IgD-negative memory B cell (primary cell): ENCODE measurements around the gene OR56A5. TPM values are rescaled to one million over a fixed set of nuclear protein-coding genes. Genes with fewer than 3 reads are reported as not detected.
"Not testable (repeated sequence)": the region's sequence is repeated elsewhere in the genome, so short reads cannot be mapped to it uniquely, and the experiment has no call there.

Experiments used
- H3K27ac Mint-ChIP-seq, 3 donors: one replicate each; pipeline ENCODE4 v1.8.0; 2020 to 2022; ENCODE audit warnings: mild to moderate bottlenecking in 3 of 3, mixed read lengths in 3 of 3, moderate library complexity in 1 of 3
- H3K27me3 Mint-ChIP-seq: one replicate; pipeline ENCODE4 v1.8.0; 2021; ENCODE audit warnings: mixed read lengths
- H3K36me3 Mint-ChIP-seq: one replicate; pipeline ENCODE4 v1.8.0; 2020; ENCODE audit warnings: mild to moderate bottlenecking, mixed read lengths
- H3K4me1 Mint-ChIP-seq, 3 donors: one replicate each; pipeline ENCODE4 v1.8.0; 2020 to 2022; ENCODE audit warnings: mixed read lengths in 3 of 3, mild to moderate bottlenecking in 1 of 3
- H3K4me3 Mint-ChIP-seq, 4 donors: one replicate each; pipeline ENCODE4 v1.8.0; 2020 to 2022; ENCODE audit warnings: mild to moderate bottlenecking in 4 of 4, mixed read lengths in 4 of 4, moderate library complexity in 3 of 4
- H3K9me3 Mint-ChIP-seq, 3 donors: one replicate each; pipeline ENCODE4 v1.8.0; 2020 to 2021; ENCODE audit warnings: mixed read lengths in 3 of 3, mild to moderate bottlenecking in 1 of 3
- polyA plus RNA-seq: library from polyadenylated mRNA; unstranded; fragments of 300-500 nt; fragmentation: Illumina TruSeq; gene quantifications from one replicate; pipeline ENCODE4 v1.2.3, GENCODE V29; 2021

The OR56A5 gene
- polyA plus RNA-seq, 1 donor from 2014 or later: not detected

- peaks cover 0 to 22% (median 14%) of the 10 kb centered on the region in 3 donors for H3K9me3 Mint-ChIP-seq
- H3K27ac Mint-ChIP-seq, H3K27me3 Mint-ChIP-seq, H3K36me3 Mint-ChIP-seq, H3K4me1 Mint-ChIP-seq, H3K4me3 Mint-ChIP-seq: not testable (repeated sequence)
These were observed 7.5 kb downstream of the OR56A5 start for GRCh38 chr11:5960704-5961320.

GRCh38 chr11:5955586-5955985 lies 12.7 kb downstream of the OR56A5 start:
- no peak overlapping the region for H3K27ac Mint-ChIP-seq
- H3K27me3 Mint-ChIP-seq: peaks cover 1% of the 10 kb centered on the region
- peaks cover 2% of the 10 kb centered on the region for H3K36me3 Mint-ChIP-seq
- H3K4me1 Mint-ChIP-seq: no peaks in the 10 kb centered on the region
- no peak overlapping the region for H3K4me3 Mint-ChIP-seq
- peaks cover 0 to 3% (median 2%) of the 10 kb centered on the region in 3 donors for H3K9me3 Mint-ChIP-seq

- no peak within 1 kb of the TSS for H3K27ac Mint-ChIP-seq
These were observed 26.3 kb downstream of the OR56A5 start, which contains the start of gene OR56A3 for GRCh38 chr11:5941951-5942350. OR56A3 (plus strand) TSS chr11:5942251; CDS start chr11:5947347, 5,096 bp downstream.

GRCh38 chr11:5940748-5941147 lies 27.5 kb downstream of the OR56A5 start:
- no peaks in the 10 kb centered on the region for H3K36me3 Mint-ChIP-seq
- H3K4me3 Mint-ChIP-seq: no peak overlapping the region
- H3K9me3 Mint-ChIP-seq: peaks cover 0 to 7% (median 2%) of the 10 kb centered on the region in 3 donors
- H3K27me3 Mint-ChIP-seq: peaks cover 5% of the 10 kb centered on the region
- no peak overlapping the region for H3K27ac Mint-ChIP-seq
- H3K4me1 Mint-ChIP-seq: no peaks in the 10 kb centered on the region

More at GRCh38 chr11:5941951-5942350, 26.3 kb downstream of the OR56A5 start, which contains the start of gene OR56A3:
- Mint-ChIP-seq H3K4me3 (no peak within 1 kb of the TSS), H3K36me3 (no peaks in the 10 kb centered on the region), H3K4me1 (no peaks in the 10 kb centered on the region), H3K9me3 (peaks cover 0 to 5% (median 2%) of the 10 kb centered on the region in 3 donors), H3K27me3 (peaks cover 5% of the 10 kb centered on the region)

- Mint-ChIP-seq H3K4me3 (no peak overlapping the region), H3K27ac (peak overlapping the region in 1 of 3 donors; percentile 55), H3K36me3 (no peaks in the 10 kb centered on the region), H3K9me3 (peaks cover 0 to 7% (median 3%) of the 10 kb centered on the region in 3 donors), H3K27me3 (peaks cover 5% of the 10 kb centered on the region), H3K4me1 (no peaks in the 10 kb centered on the region)
These were observed 29.7 kb downstream of the OR56A5 start for GRCh38 chr11:5938603-5938965.

GRCh38 chr11:5937868-5938602 lies 30.3 kb downstream of the OR56A5 start:
- H3K27ac Mint-ChIP-seq: peak overlapping the region in 1 of 3 donors; percentile 72
- peaks cover 4% of the 10 kb centered on the region for H3K27me3 Mint-ChIP-seq
- peaks cover 0 to 7% (median 3%) of the 10 kb centered on the region in 3 donors for H3K9me3 Mint-ChIP-seq
- H3K36me3 Mint-ChIP-seq: no peaks in the 10 kb centered on the region
- H3K4me1 Mint-ChIP-seq: no peaks in the 10 kb centered on the region
- H3K4me3 Mint-ChIP-seq: no peak overlapping the region

GRCh38 chr11:5933116-5933515 lies 35.2 kb downstream of the OR56A5 start:
- H3K27me3 Mint-ChIP-seq: peaks cover 2% of the 10 kb centered on the region
- no peak overlapping the region for H3K27ac Mint-ChIP-seq
- no peaks in the 10 kb centered on the region for H3K36me3 Mint-ChIP-seq
- H3K4me3 Mint-ChIP-seq: no peak overlapping the region
- peaks cover 0 to 17% (median 5%) of the 10 kb centered on the region in 3 donors for H3K9me3 Mint-ChIP-seq
- no peaks in the 10 kb centered on the region for H3K4me1 Mint-ChIP-seq

- no peak overlapping the region for H3K27ac Mint-ChIP-seq
- peak overlapping the region in 1 of 4 donors; percentile 58 for H3K4me3 Mint-ChIP-seq
- H3K36me3 Mint-ChIP-seq: no peaks in the 10 kb centered on the region
- H3K27me3 Mint-ChIP-seq: peaks cover 2% of the 10 kb centered on the region
- H3K9me3 Mint-ChIP-seq: peaks cover 0 to 18% (median 3%) of the 10 kb centered on the region in 3 donors
- no peaks in the 10 kb centered on the region for H3K4me1 Mint-ChIP-seq
These were observed 35.6 kb downstream of the OR56A5 start for GRCh38 chr11:5932671-5933070.

- H3K4me3 Mint-ChIP-seq: no peak overlapping the region
- H3K27me3 Mint-ChIP-seq: peaks cover 2% of the 10 kb centered on the region
These were observed 37.2 kb downstream of the OR56A5 start for GRCh38 chr11:5931061-5931460.

GRCh38 chr11:5930614-5931013 lies 37.7 kb downstream of the OR56A5 start:
- H3K36me3 Mint-ChIP-seq: no peaks in the 10 kb centered on the region
- H3K27ac Mint-ChIP-seq: no peak overlapping the region
- no peak overlapping the region for H3K4me3 Mint-ChIP-seq
- peaks cover 0 to 11% (median 3%) of the 10 kb centered on the region in 3 donors for H3K9me3 Mint-ChIP-seq
- no peaks in the 10 kb centered on the region for H3K4me1 Mint-ChIP-seq
- peaks cover 2% of the 10 kb centered on the region for H3K27me3 Mint-ChIP-seq

More at GRCh38 chr11:5931061-5931460, 37.2 kb downstream of the OR56A5 start:
- H3K9me3 Mint-ChIP-seq: peaks cover 0 to 11% (median 3%) of the 10 kb centered on the region in 3 donors
- peak overlapping the region in 1 of 3 donors; percentile 35 for H3K27ac Mint-ChIP-seq
- H3K4me1 Mint-ChIP-seq: no peaks in the 10 kb centered on the region
- H3K36me3 Mint-ChIP-seq: no peaks in the 10 kb centered on the region

GRCh38 chr11:5929571-5930368 lies 38.5 kb downstream of the OR56A5 start:
- Mint-ChIP-seq H3K36me3 (no peaks in the 10 kb centered on the region), H3K9me3 (peaks cover 2 to 14% (median 5%) of the 10 kb centered on the region in 3 donors)

GRCh38 chr11:5928811-5929210 lies 39.5 kb downstream of the OR56A5 start:
- Mint-ChIP-seq H3K27ac (no peak overlapping the region), H3K4me3 (no peak overlapping the region)

More at GRCh38 chr11:5929571-5930368, 38.5 kb downstream of the OR56A5 start:
- H3K4me3 Mint-ChIP-seq: no peak overlapping the region
- no peaks in the 10 kb centered on the region for H3K4me1 Mint-ChIP-seq
- H3K27me3 Mint-ChIP-seq: peaks cover 2% of the 10 kb centered on the region
- no peak overlapping the region for H3K27ac Mint-ChIP-seq

GRCh38 chr11:5928271-5928670 lies 40.0 kb downstream of the OR56A5 start:
- H3K9me3 Mint-ChIP-seq: peaks cover 2 to 14% (median 12%) of the 10 kb centered on the region in 3 donors
- H3K36me3 Mint-ChIP-seq: no peaks in the 10 kb centered on the region
- H3K27me3 Mint-ChIP-seq: peaks cover 2% of the 10 kb centered on the region

More at GRCh38 chr11:5928811-5929210, 39.5 kb downstream of the OR56A5 start:
- H3K9me3 Mint-ChIP-seq: peaks cover 2 to 14% (median 9%) of the 10 kb centered on the region in 3 donors
- H3K27me3 Mint-ChIP-seq: peaks cover 2% of the 10 kb centered on the region
- no peaks in the 10 kb centered on the region for H3K36me3 Mint-ChIP-seq
- H3K4me1 Mint-ChIP-seq: no peaks in the 10 kb centered on the region

GRCh38 chr11:5923794-5924193 lies 44.5 kb downstream of the OR56A5 start:
- no peaks in the 10 kb centered on the region for H3K27me3 Mint-ChIP-seq
- H3K9me3 Mint-ChIP-seq: peaks cover 2 to 12% (median 11%) of the 10 kb centered on the region in 3 donors
- no peak overlapping the region for H3K4me3 Mint-ChIP-seq
- no peak overlapping the region for H3K27ac Mint-ChIP-seq
- H3K4me1 Mint-ChIP-seq: no peaks in the 10 kb centered on the region
- H3K36me3 Mint-ChIP-seq: no peaks in the 10 kb centered on the region

More at GRCh38 chr11:5928271-5928670, 40.0 kb downstream of the OR56A5 start:
- Mint-ChIP-seq H3K4me3 (no peak overlapping the region), H3K27ac (peak overlapping the region in 1 of 3 donors; percentile 1), H3K4me1 (no peaks in the 10 kb centered on the region)

- H3K27me3 Mint-ChIP-seq: no peaks in the 10 kb centered on the region
- H3K27ac Mint-ChIP-seq: no peak overlapping the region
- no peak overlapping the region for H3K4me3 Mint-ChIP-seq
- H3K36me3 Mint-ChIP-seq: no peaks in the 10 kb centered on the region
- H3K4me1 Mint-ChIP-seq: no peaks in the 10 kb centered on the region
- peaks cover 1 to 12% (median 11%) of the 10 kb centered on the region in 3 donors for H3K9me3 Mint-ChIP-seq
These were observed 44.9 kb downstream of the OR56A5 start for GRCh38 chr11:5923427-5923776.
